ES-I3 (cell line): Measurements from ENCODE around the gene EFCAB8.

Experiments
- H3K36me3 ChIP-seq: 2 replicates; pipeline ENCODE4 v1.6.1; 2013; ENCODE audit warnings: mild to moderate bottlenecking, low read length, control low read depth, moderate library complexity; ENCODE audit not compliant: insufficient read depth
- H3K4me1 ChIP-seq: 2 replicates; pipeline ENCODE4 v1.6.1; 2013; ENCODE audit warnings: mild to moderate bottlenecking, control low read depth, low read length; ENCODE audit not compliant: insufficient read depth
- H3K9ac ChIP-seq: 2 replicates; pipeline ENCODE4 v1.6.1; 2013; ENCODE audit warnings: low read depth, mild to moderate bottlenecking, low read length, moderate library complexity
- H3K9me3 ChIP-seq: 2 replicates; pipeline ENCODE4 v1.6.1; 2013; ENCODE audit warnings: mild to moderate bottlenecking, low read length, moderate library complexity; ENCODE audit not compliant: control insufficient read depth, insufficient read depth

Gene EFCAB8

GRCh38 chr20:32977281-32978008 is 118.7 kb downstream of the EFCAB8 start:
- Histone ChIP-seq H3K36me3 (no peaks in the 10 kb centered on the region), H3K9ac (no peak overlapping the region), H3K9me3 (no peaks in the 10 kb centered on the region), H3K4me1 (peaks cover 25% of the 10 kb centered on the region)

GRCh38 chr20:32978009-32978335 is 119.2 kb downstream of the EFCAB8 start:
- no peak overlapping the region for H3K9ac ChIP-seq
- H3K36me3 ChIP-seq: no peaks in the 10 kb centered on the region

GRCh38 chr20:32979201-32979998 is 120.7 kb downstream of the EFCAB8 start:
- Histone ChIP-seq H3K9me3 (no peaks in the 10 kb centered on the region), H3K36me3 (no peaks in the 10 kb centered on the region), H3K4me1 (peaks cover 6% of the 10 kb centered on the region), H3K9ac (no peak overlapping the region)

More at GRCh38 chr20:32978009-32978335, 119.2 kb downstream of the EFCAB8 start:
- H3K4me1 ChIP-seq: peaks cover 20% of the 10 kb centered on the region
- no peaks in the 10 kb centered on the region for H3K9me3 ChIP-seq

GRCh38 chr20:32980131-32980941 is 121.6 kb downstream of the EFCAB8 start:
- Histone ChIP-seq H3K4me1 (no peaks in the 10 kb centered on the region), H3K9me3 (no peaks in the 10 kb centered on the region), H3K9ac (no peak overlapping the region), H3K36me3 (no peaks in the 10 kb centered on the region)

- Histone ChIP-seq H3K36me3 (no peaks in the 10 kb centered on the region), H3K4me1 (no peaks in the 10 kb centered on the region; the same call in 1 of the 2 replicates), H3K9ac (no peak overlapping the region), H3K9me3 (no peaks in the 10 kb centered on the region)
Measured at GRCh38 chr20:32980990-32981389, 122.3 kb downstream of the EFCAB8 start.

GRCh38 chr20:32982617-32983458 is 124.1 kb downstream of the EFCAB8 start:
- H3K4me1 ChIP-seq: no peaks in the 10 kb centered on the region; the same call in 1 of the 2 replicates
- no peak overlapping the region for H3K9ac ChIP-seq
- H3K9me3 ChIP-seq: no peaks in the 10 kb centered on the region
- no peaks in the 10 kb centered on the region for H3K36me3 ChIP-seq

- no peaks in the 10 kb centered on the region; the same call in 1 of the 2 replicates for H3K4me1 ChIP-seq
- H3K36me3 ChIP-seq: no peaks in the 10 kb centered on the region
- no peak overlapping the region for H3K9ac ChIP-seq
- H3K9me3 ChIP-seq: no peaks in the 10 kb centered on the region
Measured at GRCh38 chr20:32983459-32984112, 124.9 kb downstream of the EFCAB8 start.

GRCh38 chr20:32984196-32984595 is 125.5 kb downstream of the EFCAB8 start:
- H3K4me1 ChIP-seq: no peaks in the 10 kb centered on the region; the same call in 1 of the 2 replicates
- no peaks in the 10 kb centered on the region for H3K36me3 ChIP-seq
- no peaks in the 10 kb centered on the region for H3K9me3 ChIP-seq
- no peak overlapping the region for H3K9ac ChIP-seq

GRCh38 chr20:32984631-32985354 is 126.1 kb downstream of the EFCAB8 start:
- H3K9me3 ChIP-seq: no peaks in the 10 kb centered on the region
- H3K36me3 ChIP-seq: no peaks in the 10 kb centered on the region
- no peaks in the 10 kb centered on the region; the same call in 1 of the 2 replicates for H3K4me1 ChIP-seq
- no peak overlapping the region for H3K9ac ChIP-seq

- no peaks in the 10 kb centered on the region; the same call in 1 of the 2 replicates for H3K4me1 ChIP-seq
- no peaks in the 10 kb centered on the region for H3K9me3 ChIP-seq
- H3K9ac ChIP-seq: no peak overlapping the region
- H3K36me3 ChIP-seq: no peaks in the 10 kb centered on the region
Measured at GRCh38 chr20:32985596-32985995, 126.9 kb downstream of the EFCAB8 start.

GRCh38 chr20:32986331-32986966 is 127.7 kb downstream of the EFCAB8 start:
- Histone ChIP-seq H3K4me1 (no peaks in the 10 kb centered on the region; the same call in 1 of the 2 replicates), H3K36me3 (no peaks in the 10 kb centered on the region), H3K9me3 (no peaks in the 10 kb centered on the region), H3K9ac (no peak overlapping the region)

- H3K9ac ChIP-seq: no peak overlapping the region
- H3K36me3 ChIP-seq: no peaks in the 10 kb centered on the region
- no peaks in the 10 kb centered on the region; the same call in 1 of the 2 replicates for H3K4me1 ChIP-seq
- no peaks in the 10 kb centered on the region for H3K9me3 ChIP-seq
Measured at GRCh38 chr20:32987044-32987825, 128.5 kb downstream of the EFCAB8 start.
